Small intestine (tissue), 7 donors: ENCODE measurements around the gene MIOS. TPM values are rescaled to one million over a fixed set of nuclear protein-coding genes. Genes with fewer than 3 reads are reported as not detected.

ENCODE experiments used
- DNase-seq, 2 donors: peaks; one replicate each; pipeline versions ENCODE4 v3.0.0 to v3.0.0-alpha.2; 2013
- FAIRE-seq: peaks from 2 replicates; lab custom pipeline; 2012; peaks lifted over from hg19 to GRCh38; lab: Jason Lieb, UNC
- H3K27ac ChIP-seq, 3 donors: one replicate each; pipeline ENCODE4 v1.5.1; 2013; ENCODE audit warnings: low read length in 2 of 3, mild to moderate bottlenecking in 2 of 3, control low read depth in 1 of 3, inconsistent platforms in 1 of 3, low read depth in 1 of 3, moderate library complexity in 1 of 3
- H3K27me3 ChIP-seq, 3 donors: one replicate each; pipeline ENCODE4 v1.6.1; 2013; ENCODE audit warnings: low read length in 3 of 3, inconsistent platforms in 1 of 3; ENCODE audit not compliant: control insufficient read depth in 3 of 3, insufficient read depth in 3 of 3
- H3K36me3 ChIP-seq, 3 donors: one replicate each; pipeline ENCODE4 v1.6.1; 2013; ENCODE audit warnings: low read length in 3 of 3, inconsistent platforms in 1 of 3, low read depth in 1 of 3, mild to moderate bottlenecking in 1 of 3, moderate library complexity in 1 of 3; ENCODE audit not compliant: control insufficient read depth in 3 of 3, insufficient read depth in 2 of 3
- H3K4me1 ChIP-seq, 3 donors: one replicate each; pipeline ENCODE4 v1.6.1; 2013; ENCODE audit warnings: low read length in 2 of 3, inconsistent platforms in 1 of 3, low read depth in 1 of 3, mild to moderate bottlenecking in 1 of 3, moderate library complexity in 1 of 3; ENCODE audit not compliant: control insufficient read depth in 3 of 3, insufficient read depth in 2 of 3
- H3K4me3 ChIP-seq, 3 donors: one replicate each; pipeline ENCODE4 v1.5.1; 2013; ENCODE audit warnings: low read length in 3 of 3, control low read depth in 1 of 3, inconsistent platforms in 1 of 3, low read depth in 1 of 3, mild to moderate bottlenecking in 1 of 3, moderate library complexity in 1 of 3
- H3K9me3 ChIP-seq, 2 donors: one replicate each; pipeline ENCODE4 v1.6.1; 2013; ENCODE audit warnings: low read depth in 1 of 2, low read length in 1 of 2; ENCODE audit not compliant: control insufficient read depth in 2 of 2, insufficient read depth in 1 of 2
- WGBS, 3 donors: extraction: QIAGEN DNeasy Blood & Tissue Kit; methylation state at CpG; one replicate each; pipeline ENCODE4 v1.1.7; 2013; 5-methylcytosine and 5-hydroxymethylcytosine counted together
- polyA plus RNA-seq, 4 donors: library from polyadenylated mRNA; stranded (reverse) in 3 of 4; unstranded in 1 of 4; fragments of 200-250 nt in 3 of 4; fragments of 120-200 nt in 1 of 4; gene quantifications; one replicate each; pipeline versions ENCODE4 v1.2.1 to v1.2.3, GENCODE V29; 2013
- donor health status: healthy with polysubstance abuse.
- donor health status: control.
- donor health status: control.
- donor health status: Bipolar disorder and iron deficiency.
- donor health status: healthy.

MIOS gene
- polyA plus RNA-seq, 4 donors, result 10.5 to 20.0 (median 12.3) TPM

- H3K36me3 ChIP-seq, result no peaks in the 10 kb centered on the region
- no peaks in the 10 kb centered on the region for H3K9me3 ChIP-seq
- H3K27me3 ChIP-seq, result no peaks in the 10 kb centered on the region
- peaks cover 0 to 2% (median 0%) of the 10 kb centered on the region in 3 donors for H3K4me1 ChIP-seq
- FAIRE-seq, result no peak
- no peak overlapping the region for H3K27ac ChIP-seq
- no peak overlapping the region for H3K4me3 ChIP-seq
- no peak for DNase-seq
These were observed 54.0 kb downstream of the MIOS start for GRCh38 chr7:7620644-7621210.

GRCh38 chr7:7628476-7628875 lies 61.8 kb downstream of the MIOS start:
- Histone ChIP-seq H3K27ac (no peak overlapping the region), H3K27me3 (no peaks in the 10 kb centered on the region), H3K4me3 (no peak overlapping the region), H3K9me3 (peaks cover 0 to 14% of the 10 kb centered on the region in 2 donors), H3K4me1 (peaks cover 0 to 4% (median 0%) of the 10 kb centered on the region in 3 donors), H3K36me3 (no peaks in the 10 kb centered on the region)
- WGBS, 3 donors, result 87 to 88% (median 88%) methylated on average over 1 of the region's 1 CpG
- no peak for FAIRE-seq
- no peak for DNase-seq

- no peak for FAIRE-seq
- H3K9me3 ChIP-seq, result peaks cover 0 to 14% of the 10 kb centered on the region in 2 donors
- H3K27ac ChIP-seq, result no peak overlapping the region
- DNase-seq, result no peak
- WGBS, 3 donors, result 93 to 100% (median 96%) methylated on average over 1 of the region's 1 CpG
- no peaks in the 10 kb centered on the region for H3K27me3 ChIP-seq
- peaks cover 0 to 4% (median 0%) of the 10 kb centered on the region in 3 donors for H3K4me1 ChIP-seq
- peaks cover 0 to under 1% (median 0%) of the 10 kb centered on the region in 3 donors for H3K36me3 ChIP-seq
- H3K4me3 ChIP-seq, result no peak overlapping the region
These were observed 64.1 kb downstream of the MIOS start for GRCh38 chr7:7630626-7631329.

- DNase-seq (no peak), FAIRE-seq (no peak)
- Histone ChIP-seq H3K36me3 (peaks cover 0 to 11% (median 0%) of the 10 kb centered on the region in 3 donors), H3K4me1 (peaks cover 0 to 3% (median 0%) of the 10 kb centered on the region in 3 donors), H3K4me3 (peak overlapping the region in 2 of 3 donors; percentile 86 to 99), H3K27ac (peak overlapping the region; percentile 32 to 95 (median 81)), H3K9me3 (no peaks in the 10 kb centered on the region), H3K27me3 (no peaks in the 10 kb centered on the region)
- 8 to 21% (median 13%) methylated on average over 5 of the region's 5 CpGs for WGBS, 3 donors
These were observed 72.7 kb downstream of the MIOS start for GRCh38 chr7:7639421-7639820.

GRCh38 chr7:7639847-7640220 lies 73.2 kb downstream of the MIOS start:
- peaks cover 0 to 3% (median 0%) of the 10 kb centered on the region in 3 donors for H3K4me1 ChIP-seq
- peak; percentile 62 to 66 for DNase-seq
- H3K27ac ChIP-seq, result peak overlapping the region; percentile 74 to 95 (median 81)
- 0 to 1% (median 0%) methylated on average over 19 of the region's 19 CpGs for WGBS, 3 donors
- H3K9me3 ChIP-seq, result no peaks in the 10 kb centered on the region
- FAIRE-seq, result no peak
- H3K27me3 ChIP-seq, result no peaks in the 10 kb centered on the region
- peak overlapping the region; percentile 56 to 99 (median 86) for H3K4me3 ChIP-seq
- peaks cover 0 to 11% (median 0%) of the 10 kb centered on the region in 3 donors for H3K36me3 ChIP-seq

GRCh38 chr7:7640221-7641128 lies 73.8 kb downstream of the MIOS start, which contains the start of gene UMAD1:
TSS of gene UMAD1 (plus strand) at chr7:7640752. CDS start at chr7:7673372, 32,620 bp downstream.
- FAIRE-seq (peak; percentile 26), DNase-seq (peak; percentile 99 to 100)
- H3K36me3 ChIP-seq, result peaks cover 0 to 11% (median 0%) of the 10 kb centered on the region in 3 donors
- peaks cover 0 to 3% (median 0%) of the 10 kb centered on the region in 3 donors for H3K4me1 ChIP-seq
- H3K27ac ChIP-seq, result peak within 1 kb of the TSS; percentile 82 to 97 (median 95)
- 0% methylated on average over 64 to 68 of the region's 68 CpGs for WGBS, 3 donors
- H3K9me3 ChIP-seq, result no peaks in the 10 kb centered on the region
- peak within 1 kb of the TSS; percentile 56 to 99 (median 86) for H3K4me3 ChIP-seq
- no peaks in the 10 kb centered on the region for H3K27me3 ChIP-seq

- 1 to 8% (median 3%) methylated on average over 22 of the region's 22 CpGs for WGBS, 3 donors
- Histone ChIP-seq H3K36me3 (peaks cover 0 to 9% (median 0%) of the 10 kb centered on the region in 3 donors), H3K27me3 (no peaks in the 10 kb centered on the region), H3K4me3 (peak overlapping the region; percentile 46 to 99 (median 86)), H3K4me1 (peaks cover 0 to 3% (median 0%) of the 10 kb centered on the region in 3 donors), H3K27ac (peak overlapping the region; percentile 82 to 97 (median 95)), H3K9me3 (peaks cover 0 to 5% of the 10 kb centered on the region in 2 donors)
- DNase-seq, result peak in 1 of 2 donors; percentile 21
- FAIRE-seq, result no peak
These were observed 74.5 kb downstream of the MIOS start for GRCh38 chr7:7641129-7641663.
